ENCODE results near the gene H6PD.

Gene H6PD

DNA sequence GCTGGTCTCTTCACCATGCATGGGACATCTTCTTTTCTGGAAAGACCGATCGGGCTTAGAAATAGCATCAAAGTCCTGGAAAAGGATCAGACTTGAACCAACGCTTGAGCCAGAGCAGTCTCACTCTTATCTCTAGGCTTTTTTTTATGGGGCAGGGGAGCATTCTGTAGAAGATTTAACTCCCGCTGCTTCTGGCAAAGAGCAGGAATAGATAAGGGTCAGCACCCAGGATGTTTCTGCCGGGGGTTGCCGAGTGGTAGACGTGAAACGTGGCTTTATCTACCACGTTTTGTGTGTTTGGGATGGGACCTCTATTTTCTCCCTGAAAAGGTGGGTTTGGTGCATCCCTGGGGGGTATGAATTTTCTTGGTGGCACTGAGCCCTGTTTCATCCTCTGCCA, 76.9 kb downstream of the H6PD start:
- no peak for TF ChIP-seq CTCF (IDR thresholded peaks at IDR 0.05; ENCODE audit: borderline replicate concordance, insufficient read depth, low read depth, low read length)
- H3K4me3 ChIP-seq (ENCODE audit: low read depth, low read length): no peak overlapping the region

DNA sequence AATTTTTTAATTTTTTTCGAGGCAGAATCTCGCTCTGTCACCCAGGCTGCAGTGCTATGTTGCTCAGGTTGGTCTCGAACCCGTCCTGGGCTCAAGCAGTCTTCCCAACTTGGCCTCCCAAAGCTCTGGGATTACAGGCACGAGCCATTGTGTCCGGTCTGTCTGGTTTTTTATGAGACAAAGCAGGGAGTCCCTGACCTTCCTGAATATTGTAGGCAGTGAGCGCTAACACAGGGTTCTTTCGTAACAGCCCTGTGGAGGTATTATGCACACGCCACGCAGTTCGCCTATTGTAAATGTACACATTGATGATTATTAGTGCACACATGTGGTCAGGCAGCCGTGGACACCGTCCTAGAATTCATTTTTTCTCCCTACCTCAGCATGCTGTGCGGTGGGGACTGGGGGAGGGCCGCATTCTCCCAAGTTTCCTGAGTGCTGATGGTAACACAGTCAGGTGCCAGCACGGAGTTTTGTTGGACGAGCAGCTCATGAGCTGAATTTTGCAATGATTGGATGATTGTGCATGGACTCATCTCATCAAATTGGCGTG, 77.7 kb downstream of the H6PD start:
- TF ChIP-seq CTCF (IDR thresholded peaks at IDR 0.05; ENCODE audit: borderline replicate concordance, insufficient read depth, low read depth, low read length): no peak
- no peak overlapping the region for H3K4me3 ChIP-seq (ENCODE audit: low read depth, low read length)

GRCh38 chr1:9313576-9313975, 79.0 kb downstream of the H6PD start:
- H3K4me3 ChIP-seq (ENCODE audit: low read depth, low read length): no peak overlapping the region
- TF ChIP-seq CTCF (IDR thresholded peaks at IDR 0.05; ENCODE audit: borderline replicate concordance, insufficient read depth, low read depth, low read length): no peak

DNA sequence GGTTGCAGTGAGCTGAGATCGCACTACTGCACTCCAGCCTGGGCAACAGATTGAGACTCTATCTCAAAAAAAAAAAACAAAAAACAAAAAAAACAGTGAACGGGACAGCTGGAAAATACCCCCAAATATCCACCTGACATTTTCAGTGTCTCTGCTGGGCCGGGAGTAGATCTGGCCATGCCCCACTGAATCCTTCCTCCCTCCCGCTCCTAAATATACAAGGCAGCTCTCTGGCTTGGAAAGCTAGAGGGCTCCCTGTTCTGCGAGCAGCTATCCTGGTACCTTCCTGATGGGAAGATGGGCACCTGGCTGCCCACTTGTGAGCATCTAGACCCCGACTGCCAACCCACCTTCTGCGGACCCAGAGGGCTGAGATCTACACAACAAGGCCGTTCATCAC, 79.5 kb downstream of the H6PD start:
- no peak overlapping the region for H3K4me3 ChIP-seq (ENCODE audit: low read depth, low read length)
- no peak for TF ChIP-seq CTCF (IDR thresholded peaks at IDR 0.05; ENCODE audit: borderline replicate concordance, insufficient read depth, low read depth, low read length)

- H3K4me3 ChIP-seq (ENCODE audit: low read depth, low read length): no peak overlapping the region
- TF ChIP-seq CTCF (IDR thresholded peaks at IDR 0.05; ENCODE audit: borderline replicate concordance, insufficient read depth, low read depth, low read length): no peak
These were observed 80.3 kb downstream of the H6PD start for GRCh38 chr1:9314711-9315379.

DNA sequence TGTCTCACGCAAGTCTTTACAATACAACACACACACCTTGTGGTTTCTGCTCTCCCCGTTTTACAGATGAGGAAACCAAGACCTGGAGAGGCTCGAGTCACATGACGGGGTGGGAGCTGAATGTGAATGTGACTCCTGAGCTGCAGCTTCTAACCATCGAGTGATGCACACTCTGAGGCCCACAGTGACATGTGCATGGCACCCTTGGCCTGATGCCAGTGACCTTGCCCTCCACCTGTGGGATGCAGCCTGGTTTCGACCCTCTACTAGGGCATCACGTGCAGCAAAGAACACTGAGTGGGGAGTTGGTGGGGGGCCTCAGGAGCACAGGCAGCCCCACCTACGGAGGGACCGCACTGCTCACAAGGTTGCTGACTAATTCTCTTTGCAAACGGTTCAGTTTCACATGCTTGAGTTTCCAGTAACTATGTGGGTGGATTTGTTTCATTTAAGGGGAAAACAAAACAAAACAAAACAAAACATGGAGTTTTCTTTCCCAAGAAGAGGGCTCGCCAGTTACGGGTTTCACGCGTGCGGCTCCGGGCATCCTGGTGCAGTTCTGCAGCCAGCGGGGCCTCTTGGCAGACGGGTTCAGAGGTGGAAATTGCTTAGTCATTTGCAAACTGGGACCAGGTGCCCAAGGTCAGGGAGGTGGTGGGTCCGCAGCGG, 81.0 kb downstream of the H6PD start:
- no peak for TF ChIP-seq CTCF (IDR thresholded peaks at IDR 0.05; ENCODE audit: borderline replicate concordance, insufficient read depth, low read depth, low read length)
- H3K4me3 ChIP-seq (ENCODE audit: low read depth, low read length): no peak overlapping the region

DNA sequence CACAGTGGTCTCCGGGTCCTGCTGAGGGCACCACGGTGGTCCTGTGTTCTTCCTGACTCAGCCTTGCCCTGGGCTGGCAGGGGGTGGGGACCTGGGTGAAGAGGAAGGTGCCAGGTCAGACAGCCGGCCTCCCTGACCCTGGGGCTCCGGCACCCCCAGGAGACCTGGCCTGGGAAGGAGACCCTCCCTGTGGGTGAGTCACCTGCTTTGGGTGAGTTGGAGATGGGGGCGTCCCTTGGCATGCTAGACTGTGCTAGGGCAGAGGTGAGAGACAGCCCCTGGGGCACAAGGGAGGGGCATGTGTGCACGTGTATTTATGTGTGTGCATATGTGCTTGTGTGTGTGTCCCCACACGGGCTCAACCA, 81.5 kb downstream of the H6PD start:
- no peak overlapping the region for H3K4me3 ChIP-seq (ENCODE audit: low read depth, low read length)
- no peak for TF ChIP-seq CTCF (IDR thresholded peaks at IDR 0.05; ENCODE audit: borderline replicate concordance, insufficient read depth, low read depth, low read length)
